Bronchial epithelial cell (primary cell): ENCODE measurements around the gene CHMP6. TPM values are rescaled to one million over a fixed set of nuclear protein-coding genes. Genes with fewer than 3 reads are reported as not detected.

Source experiments
- DNase-seq: peaks from one replicate; pipeline ENCODE4 v3.0.0-alpha.2; 2010; ENCODE audit warnings: low read depth
- FAIRE-seq: peaks from 2 replicates; lab custom pipeline; 2011; peaks lifted over from hg19 to GRCh38; lab: Jason Lieb, UNC
- H3K27me3 ChIP-seq: 2 replicates; pipeline ENCODE4 v1.5.1; 2011; ENCODE audit warnings: low read length; ENCODE audit not compliant: control insufficient read depth, insufficient read depth
- H3K36me3 ChIP-seq: 2 replicates; pipeline ENCODE4 v1.5.1; 2011; ENCODE audit warnings: low read length; ENCODE audit not compliant: control insufficient read depth, insufficient read depth
- H3K4me3 ChIP-seq: 2 replicates; pipeline ENCODE4 v1.5.1; 2011; ENCODE audit warnings: mild to moderate bottlenecking, low read depth, low read length, control low read depth
- CTCF ChIP-seq: IDR thresholded peaks from 2 replicates; pipeline ENCODE4 v1.5.1; 2011; ENCODE audit warnings: mild to moderate bottlenecking, moderate library complexity, low read length, control low read depth, inconsistent platforms; ENCODE audit not compliant: insufficient read depth, severe bottlenecking
- total RNA-seq: library from RNA; depleted of rRNA; stranded (reverse); fragments of >200 nt; gene quantifications from 2 replicates; pipeline ENCODE4 v1.2.1, GENCODE V29; 2014

CHMP6 gene
- total RNA-seq, 1 donor from 2014 or later, result 5.8 TPM

- no peak for FAIRE-seq
- H3K36me3 ChIP-seq, result no peaks in the 10 kb centered on the region
- TF ChIP-seq CTCF, result no peak
Measured at GRCh38 chr17:81019563-81020442, 28.2 kb downstream of the CHMP6 start.

GRCh38 chr17:81020443-81020766, 28.8 kb downstream of the CHMP6 start:
- H3K36me3 ChIP-seq, result no peaks in the 10 kb centered on the region
- DNase-seq (no peak), FAIRE-seq (no peak)
- H3K27me3 ChIP-seq, result peaks cover 2% of the 10 kb centered on the region
- TF ChIP-seq CTCF, result no peak
- H3K4me3 ChIP-seq, result no peak overlapping the region

More at GRCh38 chr17:81019563-81020442, 28.2 kb downstream of the CHMP6 start:
- no peak for DNase-seq
- Histone ChIP-seq H3K4me3 (no peak overlapping the region), H3K27me3 (peaks cover 2% of the 10 kb centered on the region)

- no peak for TF ChIP-seq CTCF
- FAIRE-seq, result no peak
- Histone ChIP-seq H3K4me3 (no peak overlapping the region), H3K27me3 (peaks cover 3% of the 10 kb centered on the region), H3K36me3 (no peaks in the 10 kb centered on the region)
- peak; percentile 66 for DNase-seq
Measured at GRCh38 chr17:81020767-81021497, 29.3 kb downstream of the CHMP6 start.

GRCh38 chr17:81021531-81022343, 30.1 kb downstream of the CHMP6 start:
- FAIRE-seq (no peak), DNase-seq (no peak)
- no peak for TF ChIP-seq CTCF
- Histone ChIP-seq H3K4me3 (no peak overlapping the region), H3K27me3 (peaks cover 11% of the 10 kb centered on the region), H3K36me3 (no peaks in the 10 kb centered on the region)

GRCh38 chr17:81022344-81022676, 30.7 kb downstream of the CHMP6 start:
- no peak overlapping the region for H3K4me3 ChIP-seq
- FAIRE-seq, result no peak
- H3K36me3 ChIP-seq, result no peaks in the 10 kb centered on the region
- TF ChIP-seq CTCF, result no peak
- H3K27me3 ChIP-seq, result peaks cover 14% of the 10 kb centered on the region
- no peak for DNase-seq
